ENCODE results near the gene KIZ.
"Not testable (repeated sequence)": the region's sequence is repeated elsewhere in the genome, so short reads cannot be mapped to it uniquely, and the experiment has no call there.

The KIZ gene

GRCh38 chr20:21234324-21234723 is 108.4 kb downstream of the KIZ start:
- DNase-seq = no peak

- DNase-seq = no peak
These were observed 109.1 kb downstream of the KIZ start for GRCh38 chr20:21234806-21235483.

GRCh38 chr20:21235484-21236445 is 109.9 kb downstream of the KIZ start:
- peak; percentile 53 for DNase-seq

- no peak for DNase-seq
These were observed 112.3 kb downstream of the KIZ start for GRCh38 chr20:21237956-21238799.

GRCh38 chr20:21238818-21239536 is 113.1 kb downstream of the KIZ start:
- DNase-seq = no peak

- no peak for DNase-seq
These were observed 114.5 kb downstream of the KIZ start for GRCh38 chr20:21240394-21240793.

- DNase-seq = no peak
These were observed 115.5 kb downstream of the KIZ start for GRCh38 chr20:21241406-21241805.

- no peak for DNase-seq
These were observed 117.9 kb downstream of the KIZ start for GRCh38 chr20:21243811-21244210.

- no peak for DNase-seq
These were observed 118.9 kb downstream of the KIZ start for GRCh38 chr20:21244808-21245207.

GRCh38 chr20:21246161-21246560 is 120.3 kb downstream of the KIZ start:
- no peak for DNase-seq

- DNase-seq = not testable (repeated sequence)
These were observed 121.8 kb downstream of the KIZ start for GRCh38 chr20:21247603-21248095.

GRCh38 chr20:21251278-21251677 is 125.4 kb downstream of the KIZ start:
- DNase-seq = no peak

- DNase-seq = no peak
These were observed 131.3 kb downstream of the KIZ start for GRCh38 chr20:21257192-21257591.

GRCh38 chr20:21258411-21258810 is 132.5 kb downstream of the KIZ start:
- no peak for DNase-seq

- no peak for DNase-seq
These were observed 133.5 kb downstream of the KIZ start for GRCh38 chr20:21259346-21259745.

GRCh38 chr20:21262812-21263211 is 136.9 kb downstream of the KIZ start:
- DNase-seq = no peak

GRCh38 chr20:21265261-21266190 is 139.6 kb downstream of the KIZ start:
- DNase-seq = no peak

GRCh38 chr20:21266191-21266536 is 140.3 kb downstream of the KIZ start:
- DNase-seq = no peak

GRCh38 chr20:21269772-21270171 is 143.9 kb downstream of the KIZ start:
- DNase-seq = no peak

- DNase-seq = no peak
These were observed 144.9 kb downstream of the KIZ start for GRCh38 chr20:21270806-21271205.

- DNase-seq = no peak
These were observed 146.4 kb downstream of the KIZ start for GRCh38 chr20:21272279-21272678.
